ENCODE data around the gene SLC9A1. TPM values are rescaled to one million over a fixed set of nuclear protein-coding genes. Genes with fewer than 3 reads are reported as not detected.

Gene SLC9A1
- total RNA-seq, 1 donor from 2014 or later, result 28.8 TPM

GRCh38 chr1:27166351-27166802 is 11.5 kb upstream of the SLC9A1 start:
- peaks cover 3% of the 10 kb centered on the region for H3K4me1 Mint-ChIP-seq (ENCODE audit: unreplicated experiment)
- no peaks in the 10 kb centered on the region for H3K27me3 Mint-ChIP-seq
- TF ChIP-seq CTCF (conservative IDR thresholded peaks at IDR 0.05), result no peak
- H3K9me3 Mint-ChIP-seq, result peaks cover 3% of the 10 kb centered on the region
- no peak overlapping the region for H3K27ac Mint-ChIP-seq
- DNase-seq (ENCODE audit: extremely low spot score, unreplicated experiment), result no peak
- no peaks in the 10 kb centered on the region for H3K36me3 Mint-ChIP-seq
- no peak overlapping the region for H3K4me3 Mint-ChIP-seq

- H3K36me3 Mint-ChIP-seq, result no peaks in the 10 kb centered on the region
- H3K9me3 Mint-ChIP-seq, result peaks cover 4% of the 10 kb centered on the region
- H3K27ac Mint-ChIP-seq, result peak overlapping the region; percentile 14
- DNase-seq (ENCODE audit: extremely low spot score, unreplicated experiment), result no peak
- H3K4me1 Mint-ChIP-seq (ENCODE audit: unreplicated experiment), result peaks cover 4% of the 10 kb centered on the region
- TF ChIP-seq CTCF (conservative IDR thresholded peaks at IDR 0.05), result no peak
- no peaks in the 10 kb centered on the region for H3K27me3 Mint-ChIP-seq
- no peak overlapping the region for H3K4me3 Mint-ChIP-seq
Measured at GRCh38 chr1:27163093-27163492, 8.2 kb upstream of the SLC9A1 start.

- DNase-seq (ENCODE audit: extremely low spot score, unreplicated experiment), result no peak
- H3K4me3 Mint-ChIP-seq, result no peak overlapping the region
- TF ChIP-seq CTCF (conservative IDR thresholded peaks at IDR 0.05), result no peak
- no peaks in the 10 kb centered on the region for H3K36me3 Mint-ChIP-seq
- peak overlapping the region; percentile 91 for H3K27ac Mint-ChIP-seq
- H3K9me3 Mint-ChIP-seq, result peaks cover 4% of the 10 kb centered on the region
- peaks cover 4% of the 10 kb centered on the region for H3K4me1 Mint-ChIP-seq (ENCODE audit: unreplicated experiment)
- H3K27me3 Mint-ChIP-seq, result no peaks in the 10 kb centered on the region
Measured at GRCh38 chr1:27162090-27162489, 7.2 kb upstream of the SLC9A1 start.

- no peak for DNase-seq (ENCODE audit: extremely low spot score, unreplicated experiment)
- Mint-ChIP-seq H3K4me1 (ENCODE audit: unreplicated experiment) (peaks cover 4% of the 10 kb centered on the region), H3K27me3 (no peaks in the 10 kb centered on the region), H3K36me3 (no peaks in the 10 kb centered on the region), H3K4me3 (peak overlapping the region; percentile 71), H3K27ac (peak overlapping the region; percentile 91), H3K9me3 (peaks cover 4% of the 10 kb centered on the region)
- no peak for TF ChIP-seq CTCF (conservative IDR thresholded peaks at IDR 0.05)
Measured at GRCh38 chr1:27161594-27161993, 6.7 kb upstream of the SLC9A1 start.

GRCh38 chr1:27157194-27157593 is 2.3 kb upstream of the SLC9A1 start:
- Mint-ChIP-seq H3K4me3 (no peak overlapping the region), H3K9me3 (peaks cover 10% of the 10 kb centered on the region), H3K36me3 (peaks cover 3% of the 10 kb centered on the region), H3K27me3 (no peaks in the 10 kb centered on the region), H3K4me1 (ENCODE audit: unreplicated experiment) (peaks cover 36% of the 10 kb centered on the region), H3K27ac (peak overlapping the region; percentile 54)
- no peak for TF ChIP-seq CTCF (conservative IDR thresholded peaks at IDR 0.05)
- no peak for DNase-seq (ENCODE audit: extremely low spot score, unreplicated experiment)

- Mint-ChIP-seq H3K27me3 (no peaks in the 10 kb centered on the region), H3K4me3 (peak overlapping the region; percentile 95), H3K9me3 (peaks cover 6% of the 10 kb centered on the region), H3K36me3 (peaks cover 3% of the 10 kb centered on the region), H3K4me1 (ENCODE audit: unreplicated experiment) (peaks cover 38% of the 10 kb centered on the region), H3K27ac (peak overlapping the region; percentile 99)
- TF ChIP-seq CTCF (conservative IDR thresholded peaks at IDR 0.05), result no peak
- no peak for DNase-seq (ENCODE audit: extremely low spot score, unreplicated experiment)
Measured at GRCh38 chr1:27154469-27154990, 395 bp downstream of the SLC9A1 start.
